ENCODE data around the gene TFIP11. TPM values are rescaled to one million over a fixed set of nuclear protein-coding genes. Genes with fewer than 3 reads are reported as not detected.

The TFIP11 gene
- total and polyA plus RNA-seq, 2 of the 8 experiments (the other 6 are each of a cell fraction or from before 2014, with no cell fraction given) = 18.1 to 28.3 TPM

DNA sequence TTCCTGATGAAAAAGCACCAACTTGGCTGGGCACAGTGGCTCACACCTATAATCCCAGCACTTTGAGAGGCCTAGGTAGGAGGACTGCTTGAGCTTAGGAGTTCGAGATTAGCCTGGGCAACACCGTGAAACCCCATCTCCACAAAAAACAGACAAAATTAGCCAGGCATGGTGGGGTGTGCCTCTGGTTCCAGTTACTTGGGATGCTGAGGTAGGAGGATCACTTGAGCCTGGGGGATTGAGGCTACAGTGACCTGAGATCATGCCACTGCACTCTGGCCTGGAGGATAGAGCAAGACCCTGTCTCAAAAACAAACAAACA lies 31.7 kb downstream of the TFIP11 start:
- H2BK120ac ChIP-seq (replicated peaks; ENCODE audit: low read depth, low read length) = no peak overlapping the region
- FAIRE-seq (no peak), DNase-seq (ENCODE audit: low read depth in 1 of 2, low spot score in 2 of 2) (no peak)
- no peak overlapping the region for H3K27ac ChIP-seq (ENCODE audit: low read depth, low read length)
- H2BK12ac ChIP-seq (ENCODE audit: low read depth, low read length) = no peak overlapping the region
- H2BK15ac ChIP-seq (ENCODE audit: low read length) = no peak overlapping the region
- peaks cover 9 to 55% of the 10 kb centered on the region in 2 experiments for H3K79me2 ChIP-seq (ENCODE audit: control insufficient read depth in 1 of 2, insufficient read depth in 2 of 2, low read length in 2 of 2)
- peaks cover 0 to 5% of the 10 kb centered on the region in 2 experiments for H4K20me1 ChIP-seq (replicated peaks in 1 of 2; ENCODE audit: control insufficient read depth in 1 of 2, insufficient read depth in 2 of 2, low read length in 2 of 2)
- no peak overlapping the region for H4K8ac ChIP-seq (ENCODE audit: extremely low read depth, insufficient read depth, low read length)
- H3K4me1 ChIP-seq (replicated peaks in 1 of 4; ENCODE audit: control insufficient read depth in 3 of 4, insufficient read depth in 4 of 4, low read length in 3 of 4) = peaks cover 0 to 14% (median 6%) of the 10 kb centered on the region in 4 experiments; a peak in 5 of 7 replicates
- no peaks in the 10 kb centered on the region for H3K9me3 ChIP-seq (ENCODE audit: insufficient read depth in 2 of 2, low read depth in 1 of 2, low read length in 1 of 2)
- H3K4me2 ChIP-seq (ENCODE audit: insufficient read depth in 1 of 2, low read depth in 2 of 2, low read length in 2 of 2) = peak overlapping the region in 1 of 2 experiments; percentile 96; a peak in 1 of 4 replicates
- no peak overlapping the region for H3K4ac ChIP-seq (replicated peaks; ENCODE audit: insufficient read length, low read depth, low read length)
- H3K4me3 ChIP-seq (ENCODE audit: extremely low read depth in 1 of 4, insufficient read depth in 2 of 4, low read depth in 3 of 4, low read length in 4 of 4) = no peak overlapping the region
- H3K18ac ChIP-seq (ENCODE audit: extremely low read depth, low read length) = no peak overlapping the region
- WGBS, 2 experiments (ENCODE audit: extremely low coverage in 1 of 2, insufficient coverage in 1 of 2, insufficient read length in 1 of 2, insufficient replicate concordance in 2 of 2, low coverage in 1 of 2, low lambda C conversion rate in 2 of 2, missing lambda C conversion rate in 1 of 2) = 97% methylated on average over 2 of the region's 2 CpGs; no CpG with 5 or more reads in 1 of the 2 experiments
- no peak overlapping the region for H4K91ac ChIP-seq (replicated peaks; ENCODE audit: insufficient read length, low read length)
- ChIA-PET POLR2A (ENCODE audit: partially characterized antibody) (interaction anchor here (1.1 to 1.2 kb wide), 3 partner anchors 9 to 32 kb away, joined by 3 to 4 read pairs (median 3); no protein-coding TSS in a partner anchor), CTCF (ENCODE audit: partially characterized antibody) (interaction anchor here (0.9 to 2.8 kb wide), 5 partner anchors 13 to 185 kb away, joined by 3 to 18 read pairs (median 3); no protein-coding TSS in a partner anchor)
- no peak overlapping the region for H3K56ac ChIP-seq (replicated peaks; ENCODE audit: insufficient read length, low read depth, low read length)
- no peak overlapping the region for H4K5ac ChIP-seq (ENCODE audit: insufficient read length, low read depth, low read length)
- H2BK5ac ChIP-seq (ENCODE audit: low read depth, low read length) = no peak overlapping the region
- peaks cover 11% of the 10 kb centered on the region for H3K23me2 ChIP-seq (ENCODE audit: low read depth, low read length)
- H2BK20ac ChIP-seq (ENCODE audit: low read length) = no peak overlapping the region
- H3K79me1 ChIP-seq (ENCODE audit: low read depth, low read length) = 0 out of 2 replicates have a peak, but pooled peaks cover 2% of the 10 kb centered on the region
- H2AK5ac ChIP-seq (ENCODE audit: low read depth, low read length) = no peak overlapping the region
- H2AFZ ChIP-seq (ENCODE audit: low read length) = no peak overlapping the region
- no peaks in the 10 kb centered on the region; a peak in 1 of 7 replicates for H3K27me3 ChIP-seq (replicated peaks in 1 of 4; ENCODE audit: control insufficient read depth in 3 of 4, extremely low read depth in 1 of 4, insufficient read depth in 3 of 4, low read length in 3 of 4)
- no peak overlapping the region for H3K23ac ChIP-seq (ENCODE audit: insufficient read length)
- no peak overlapping the region for H3K14ac ChIP-seq (ENCODE audit: insufficient read length)
- H3K36me3 ChIP-seq (ENCODE audit: control insufficient read depth in 2 of 4, insufficient read depth in 4 of 4, low read length in 3 of 4) = peaks cover 2 to 22% (median 15%) of the 10 kb centered on the region in 4 experiments; a peak in 7 of 8 replicates
- peak overlapping the region in 1 of 4 experiments; percentile 65; a peak in 1 of 7 replicates for H3K9ac ChIP-seq (replicated peaks in 1 of 4; ENCODE audit: extremely low read depth in 1 of 4, low read depth in 3 of 4, low read length in 3 of 4)
- TF ChIP-seq JUND (IDR thresholded peaks at IDR 0.05; ENCODE audit: low read length) = no peak
- no peak for TF ChIP-seq TAF7 (optimal IDR thresholded peaks at IDR 0.05; ENCODE audit: borderline replicate concordance, low read depth, low read length)
- no peak for TF ChIP-seq SUZ12 (IDR thresholded peaks at IDR 0.05; ENCODE audit: low read length)
- TF ChIP-seq, protein P1, sequence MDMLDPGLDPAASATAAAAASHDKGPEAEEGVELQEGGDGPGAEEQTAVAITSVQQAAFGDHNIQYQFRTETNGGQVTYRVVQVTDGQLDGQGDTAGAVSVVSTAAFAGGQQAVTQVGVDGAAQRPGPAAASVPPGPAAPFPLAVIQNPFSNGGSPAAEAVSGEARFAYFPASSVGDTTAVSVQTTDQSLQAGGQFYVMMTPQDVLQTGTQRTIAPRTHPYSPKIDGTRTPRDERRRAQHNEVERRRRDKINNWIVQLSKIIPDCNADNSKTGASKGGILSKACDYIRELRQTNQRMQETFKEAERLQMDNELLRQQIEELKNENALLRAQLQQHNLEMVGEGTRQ (IDR thresholded peaks at IDR 0.05; ENCODE audit: low read length) = no peak
- TF ChIP-seq RAD21 (IDR thresholded peaks at IDR 0.05 in 1 of 2, conservative IDR thresholded peaks at IDR 0.05 in 1 of 2; ENCODE audit: low read depth in 2 of 2, low read length in 2 of 2) = no peak
- TF ChIP-seq HDAC2 (IDR thresholded peaks at IDR 0.05; ENCODE audit: borderline replicate concordance in 1 of 2, low read depth in 2 of 2, low read length in 2 of 2) = no peak
- no peak for TF ChIP-seq SAP30 (IDR thresholded peaks at IDR 0.05; ENCODE audit: insufficient read depth, insufficient replicate concordance, low read length)
- TF ChIP-seq, protein P2, sequence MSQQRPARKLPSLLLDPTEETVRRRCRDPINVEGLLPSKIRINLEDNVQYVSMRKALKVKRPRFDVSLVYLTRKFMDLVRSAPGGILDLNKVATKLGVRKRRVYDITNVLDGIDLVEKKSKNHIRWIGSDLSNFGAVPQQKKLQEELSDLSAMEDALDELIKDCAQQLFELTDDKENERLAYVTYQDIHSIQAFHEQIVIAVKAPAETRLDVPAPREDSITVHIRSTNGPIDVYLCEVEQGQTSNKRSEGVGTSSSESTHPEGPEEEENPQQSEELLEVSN (IDR thresholded peaks at IDR 0.05) = no peak
